ENCODE results near the gene PLPPR4.

DNA sequence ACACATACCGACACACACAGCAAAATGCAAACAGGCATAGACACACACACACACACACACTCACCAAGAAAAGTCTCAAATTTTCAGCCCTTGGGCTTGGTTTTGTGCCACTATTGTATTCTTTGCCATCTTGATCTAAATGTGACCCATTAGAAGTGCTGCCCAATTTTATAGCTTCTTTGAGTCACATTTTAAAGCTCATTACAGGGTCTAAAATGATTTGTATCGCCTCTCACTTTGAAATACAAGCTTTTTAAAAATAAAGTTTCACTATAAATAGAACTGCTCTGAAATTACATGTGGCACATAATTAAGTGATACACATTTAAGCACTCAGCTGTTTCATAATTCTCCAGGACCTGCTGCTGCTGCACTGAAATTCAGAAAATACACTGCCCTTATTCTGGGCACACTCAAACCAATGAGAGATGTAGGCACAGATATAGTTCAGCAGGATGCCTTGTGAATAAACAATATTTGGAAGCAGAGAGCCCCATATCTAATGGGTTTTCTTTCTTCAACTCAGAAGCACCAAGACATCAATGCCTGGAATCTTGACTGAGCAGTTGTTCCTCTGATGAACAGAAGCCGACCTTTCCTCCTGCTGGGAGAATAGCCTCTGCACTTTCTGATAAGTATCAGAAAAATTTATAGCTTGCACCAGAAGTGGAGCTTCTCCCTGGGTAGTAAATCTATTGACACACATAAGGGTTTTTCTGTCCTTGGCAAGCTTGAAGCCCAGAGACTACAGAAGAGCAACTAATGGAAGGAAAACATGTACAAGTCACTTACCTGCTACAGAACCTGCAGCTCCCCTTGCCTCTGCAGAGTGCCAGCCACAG lies 37.0 kb upstream of the PLPPR4 start:
- TF ChIP-seq CTCF (IDR thresholded peaks at IDR 0.05; ENCODE audit: poor library complexity) (no peak), EZH2 (IDR thresholded peaks at IDR 0.05; ENCODE audit: borderline replicate concordance) (no peak)
